Measurements from ENCODE around the gene VRK1.
"Not testable (repeated sequence)": the region's sequence is repeated elsewhere in the genome, so short reads cannot be mapped to it uniquely, and the experiment has no call there.

The VRK1 gene

GRCh38 chr14:96883974-96884373 is 86.8 kb downstream of the VRK1 start:
- not testable (repeated sequence) for DNase-seq (ENCODE audit: low read depth)

GRCh38 chr14:96888158-96888557 is 91.0 kb downstream of the VRK1 start:
- no peak for DNase-seq (ENCODE audit: low read depth)

- DNase-seq (ENCODE audit: low read depth) = no peak
These were observed 91.4 kb downstream of the VRK1 start for GRCh38 chr14:96888593-96888992.

GRCh38 chr14:96889091-96889490 is 91.9 kb downstream of the VRK1 start:
- no peak for DNase-seq (ENCODE audit: low read depth)

GRCh38 chr14:96893966-96894622 is 96.9 kb downstream of the VRK1 start:
- DNase-seq (ENCODE audit: low read depth) = no peak

GRCh38 chr14:96894966-96895365 is 97.8 kb downstream of the VRK1 start:
- no peak for DNase-seq (ENCODE audit: low read depth)

- DNase-seq (ENCODE audit: low read depth) = no peak
These were observed 98.6 kb downstream of the VRK1 start for GRCh38 chr14:96895658-96896271.

- no peak for DNase-seq (ENCODE audit: low read depth)
These were observed 100.0 kb downstream of the VRK1 start for GRCh38 chr14:96897184-96897583.

- no peak for DNase-seq (ENCODE audit: low read depth)
These were observed 104.0 kb downstream of the VRK1 start for GRCh38 chr14:96901227-96901626.

- no peak for DNase-seq (ENCODE audit: low read depth)
These were observed 104.8 kb downstream of the VRK1 start for GRCh38 chr14:96902004-96902403.

- DNase-seq (ENCODE audit: low read depth) = no peak
These were observed 106.4 kb downstream of the VRK1 start for GRCh38 chr14:96903444-96904023.

GRCh38 chr14:96904201-96904600 is 107.0 kb downstream of the VRK1 start:
- DNase-seq (ENCODE audit: low read depth) = no peak

- no peak for DNase-seq (ENCODE audit: low read depth)
These were observed 107.9 kb downstream of the VRK1 start for GRCh38 chr14:96905065-96905464.

- no peak for DNase-seq (ENCODE audit: low read depth)
These were observed 108.6 kb downstream of the VRK1 start for GRCh38 chr14:96905825-96906224.

GRCh38 chr14:96906434-96906833 is 109.3 kb downstream of the VRK1 start:
- no peak for DNase-seq (ENCODE audit: low read depth)

GRCh38 chr14:96909841-96910364 is 112.7 kb downstream of the VRK1 start:
- no peak for DNase-seq (ENCODE audit: low read depth)

GRCh38 chr14:96911499-96912149 is 114.4 kb downstream of the VRK1 start:
- no peak for DNase-seq (ENCODE audit: low read depth)

GRCh38 chr14:96914571-96915128 is 117.5 kb downstream of the VRK1 start:
- no peak for DNase-seq (ENCODE audit: low read depth)

- DNase-seq (ENCODE audit: low read depth) = no peak
These were observed 118.3 kb downstream of the VRK1 start for GRCh38 chr14:96915478-96915877.

- no peak for DNase-seq (ENCODE audit: low read depth)
These were observed 119.6 kb downstream of the VRK1 start for GRCh38 chr14:96916751-96917150.

- no peak for DNase-seq (ENCODE audit: low read depth)
These were observed 120.3 kb downstream of the VRK1 start for GRCh38 chr14:96917442-96917963.

- DNase-seq (ENCODE audit: low read depth) = no peak
These were observed 122.8 kb downstream of the VRK1 start for GRCh38 chr14:96920023-96920422.

Measured in HS-27A (cell line).